Breast epithelium (tissue), 4 donors: ENCODE data around the gene TOX3. TPM values are rescaled to one million over a fixed set of nuclear protein-coding genes. Genes with fewer than 3 reads are reported as not detected.

Experiments
- DNase-seq, 2 donors: peaks; one replicate each; pipeline ENCODE4 v3.0.0-alpha.2; 2019; ENCODE audit warnings: low spot score in 2 of 2
- H3K27ac ChIP-seq, 2 donors: fragments of 200-600 bp; sonication (generic) in 1 of 2; one replicate each; pipeline ENCODE4 v1.5.1; 2016 to 2019; ENCODE audit warnings: mild to moderate bottlenecking in 1 of 2
- H3K27me3 ChIP-seq, 2 donors: fragments of 200-600 bp; sonication (generic) in 1 of 2; one replicate each; pipeline versions ENCODE4 v1.5.1 to v1.6.0; 2017 to 2019; ENCODE audit warnings: control low read depth in 1 of 2, mild to moderate bottlenecking in 1 of 2
- H3K36me3 ChIP-seq: fragments of 200-600 bp; one replicate; pipeline ENCODE4 v1.5.1; 2019
- H3K4me1 ChIP-seq, 2 donors: fragments of 200-600 bp; sonication (generic); one replicate each; pipeline ENCODE4 v1.5.1; 2016 to 2019; ENCODE audit warnings: control low read depth in 1 of 2
- H3K4me3 ChIP-seq, 3 donors: fragments of 200-600 bp; sonication (generic); 1 replicate in 2 of 3; 2 replicates in 1 of 3; pipeline ENCODE4 v1.5.1; 2016 to 2019; ENCODE audit warnings: mild to moderate bottlenecking in 3 of 3, moderate library complexity in 2 of 3
- H3K9me3 ChIP-seq, 2 donors: fragments of 200-600 bp; sonication (generic) in 1 of 2; one replicate each; pipeline ENCODE4 v1.5.1; 2016 to 2019; ENCODE audit warnings: control low read depth in 1 of 2
- POLR2A ChIP-seq: fragments of 450-650 bp; IDR thresholded peaks from one replicate; pipeline ENCODE4 v1.6.1; 2016; ENCODE audit warnings: antibody characterized with exemption, mild to moderate bottlenecking, moderate library complexity
- POLR2AphosphoS5 ChIP-seq, 3 donors: sonication (generic); formaldehyde crosslinking; IDR thresholded peaks; one replicate each; pipeline ENCODE4 v1.6.1; 2017; ENCODE audit warnings: antibody characterized with exemption in 3 of 3
- intact Hi-C: fragments of 100-400 bp; cut with DNase I; formaldehyde crosslinking; loops from one replicate; pipeline ENCODE4 v1.15.1; 2023; ENCODE audit warnings: low total_unique reads
- total RNA-seq, 3 donors: library from RNA; depleted of rRNA; stranded (reverse); fragments of >200 nt; gene quantifications; one replicate each; pipeline ENCODE4 v1.1.0, GENCODE V29; 2016
- TF ChIP-seq, protein P1 (sequence below), 3 donors: fragments of 450-650 bp; IDR thresholded peaks; one replicate each; pipeline ENCODE4 v1.5.1; 2016 to 2017; ENCODE audit warnings: antibody characterized with exemption in 3 of 3, mild to moderate bottlenecking in 3 of 3, moderate library complexity in 3 of 3

TOX3 gene
- total RNA-seq, 3 donors from 2014 or later = 6.9 to 9.2 TPM; not detected in 1

DNA sequence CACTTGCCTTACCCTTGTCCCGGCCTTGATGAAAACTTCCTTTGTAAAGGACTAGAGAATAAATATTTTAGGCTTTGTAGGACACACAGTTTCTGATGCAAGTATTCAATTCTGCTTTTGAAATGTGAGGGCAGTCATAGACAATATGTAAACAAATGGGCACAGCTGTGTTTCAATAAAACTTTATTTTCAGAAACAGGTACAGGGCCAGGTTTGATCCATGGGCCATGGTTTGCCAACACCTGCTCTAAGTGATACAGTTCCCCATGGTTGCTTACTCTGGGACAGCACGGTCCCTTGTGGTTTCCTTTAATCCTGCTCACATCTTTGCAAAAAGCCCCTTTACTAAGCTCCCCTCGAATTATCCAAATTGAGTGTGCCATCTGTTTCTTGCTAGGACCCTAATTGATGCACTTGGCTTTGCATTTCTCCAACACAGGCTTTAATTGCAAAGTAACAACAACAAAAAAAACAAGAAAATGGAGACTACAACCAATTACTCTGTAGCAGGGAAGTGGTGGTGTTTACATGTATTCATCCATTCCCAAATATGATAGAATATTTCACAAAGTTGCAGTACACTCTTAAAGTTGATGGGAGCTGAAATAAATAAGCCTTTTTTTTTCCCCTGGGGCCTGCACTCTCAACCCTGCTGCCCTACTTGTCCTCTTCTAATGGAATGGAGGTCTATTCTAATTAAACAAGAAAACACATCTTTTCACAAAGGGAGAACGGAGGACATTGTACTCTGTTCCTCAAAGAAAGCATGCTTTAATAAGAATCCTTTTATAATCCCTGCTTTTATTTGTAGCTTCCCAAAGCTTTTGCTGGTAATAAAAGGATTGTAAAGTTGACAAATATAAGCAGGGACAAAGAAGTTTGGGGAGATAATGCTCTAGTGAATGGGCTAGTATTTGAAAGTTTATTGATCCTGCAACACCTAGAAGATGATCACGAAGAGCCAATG is 37.7 kb upstream of the TOX3 start:
- DNase-seq = no peak
- TF ChIP-seq, protein P1, sequence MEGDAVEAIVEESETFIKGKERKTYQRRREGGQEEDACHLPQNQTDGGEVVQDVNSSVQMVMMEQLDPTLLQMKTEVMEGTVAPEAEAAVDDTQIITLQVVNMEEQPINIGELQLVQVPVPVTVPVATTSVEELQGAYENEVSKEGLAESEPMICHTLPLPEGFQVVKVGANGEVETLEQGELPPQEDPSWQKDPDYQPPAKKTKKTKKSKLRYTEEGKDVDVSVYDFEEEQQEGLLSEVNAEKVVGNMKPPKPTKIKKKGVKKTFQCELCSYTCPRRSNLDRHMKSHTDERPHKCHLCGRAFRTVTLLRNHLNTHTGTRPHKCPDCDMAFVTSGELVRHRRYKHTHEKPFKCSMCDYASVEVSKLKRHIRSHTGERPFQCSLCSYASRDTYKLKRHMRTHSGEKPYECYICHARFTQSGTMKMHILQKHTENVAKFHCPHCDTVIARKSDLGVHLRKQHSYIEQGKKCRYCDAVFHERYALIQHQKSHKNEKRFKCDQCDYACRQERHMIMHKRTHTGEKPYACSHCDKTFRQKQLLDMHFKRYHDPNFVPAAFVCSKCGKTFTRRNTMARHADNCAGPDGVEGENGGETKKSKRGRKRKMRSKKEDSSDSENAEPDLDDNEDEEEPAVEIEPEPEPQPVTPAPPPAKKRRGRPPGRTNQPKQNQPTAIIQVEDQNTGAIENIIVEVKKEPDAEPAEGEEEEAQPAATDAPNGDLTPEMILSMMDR (IDR thresholded peaks at IDR 0.05) = no peak
- no peaks in the 10 kb centered on the region for H3K4me1 ChIP-seq
- no peak overlapping the region for H3K4me3 ChIP-seq
- H3K27ac ChIP-seq = no peak overlapping the region
- no peaks in the 10 kb centered on the region for H3K27me3 ChIP-seq
- intact Hi-C loops = no loop called here
- no peaks in the 10 kb centered on the region for H3K9me3 ChIP-seq
- H3K36me3 ChIP-seq = no peaks in the 10 kb centered on the region

DNA sequence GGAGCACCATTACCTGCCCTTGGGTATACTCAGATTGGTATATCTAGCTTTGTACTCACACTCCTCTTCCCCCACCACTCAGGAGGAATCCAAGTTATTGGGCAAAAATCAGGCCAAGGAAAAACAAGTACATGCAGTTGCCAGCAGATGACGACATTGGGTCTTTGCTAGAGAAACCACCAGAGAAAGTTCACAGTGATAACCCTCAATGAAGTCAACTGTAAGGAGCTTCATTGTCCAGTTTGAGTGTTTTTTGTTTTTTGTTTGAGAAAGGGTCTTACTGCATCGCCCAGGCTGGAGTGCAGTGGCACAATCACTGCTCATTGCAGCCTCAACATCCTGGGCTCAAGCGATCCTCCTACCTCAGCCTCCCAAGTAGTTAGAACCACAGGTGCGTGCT is 34.6 kb upstream of the TOX3 start:
- Histone ChIP-seq H3K4me1 (no peaks in the 10 kb centered on the region), H3K9me3 (no peaks in the 10 kb centered on the region), H3K36me3 (no peaks in the 10 kb centered on the region), H3K4me3 (no peak overlapping the region), H3K27me3 (no peaks in the 10 kb centered on the region), H3K27ac (no peak overlapping the region)
- TF ChIP-seq POLR2AphosphoS5 (IDR thresholded peaks at IDR 0.05) (no peak), POLR2A (no peak)
- TF ChIP-seq, protein P1 (IDR thresholded peaks at IDR 0.05) = no peak
- intact Hi-C loops = no loop called here
- DNase-seq = no peak

DNA sequence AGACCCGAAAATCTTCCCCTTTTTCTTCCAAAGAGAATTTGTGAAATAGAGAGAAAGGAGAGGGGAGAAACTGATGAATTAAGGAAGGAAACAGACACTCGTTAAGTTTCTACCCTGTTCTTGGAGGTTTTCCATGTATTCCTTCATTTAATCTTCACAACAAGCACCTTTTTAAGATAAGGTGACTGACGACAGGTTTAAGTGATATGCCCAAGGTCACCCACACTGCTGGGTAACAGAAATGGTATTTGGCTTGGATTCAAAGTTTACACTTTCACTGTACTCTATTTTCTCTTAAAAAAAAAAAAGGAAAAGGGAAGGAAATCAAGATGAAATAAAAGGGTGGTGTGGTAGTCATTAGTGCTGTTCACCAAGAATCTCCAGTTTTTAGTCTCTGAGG is 33.5 kb upstream of the TOX3 start:
- intact Hi-C loops = no loop called here
- no peak for TF ChIP-seq POLR2A
- no peak for TF ChIP-seq POLR2AphosphoS5 (IDR thresholded peaks at IDR 0.05)
- TF ChIP-seq, protein P1 (IDR thresholded peaks at IDR 0.05) = no peak
- no peak for DNase-seq
- H3K27me3 ChIP-seq = no peaks in the 10 kb centered on the region
- H3K4me3 ChIP-seq = no peak overlapping the region
- no peaks in the 10 kb centered on the region for H3K36me3 ChIP-seq
- H3K27ac ChIP-seq = no peak overlapping the region
- no peaks in the 10 kb centered on the region for H3K4me1 ChIP-seq
- no peaks in the 10 kb centered on the region for H3K9me3 ChIP-seq

DNA sequence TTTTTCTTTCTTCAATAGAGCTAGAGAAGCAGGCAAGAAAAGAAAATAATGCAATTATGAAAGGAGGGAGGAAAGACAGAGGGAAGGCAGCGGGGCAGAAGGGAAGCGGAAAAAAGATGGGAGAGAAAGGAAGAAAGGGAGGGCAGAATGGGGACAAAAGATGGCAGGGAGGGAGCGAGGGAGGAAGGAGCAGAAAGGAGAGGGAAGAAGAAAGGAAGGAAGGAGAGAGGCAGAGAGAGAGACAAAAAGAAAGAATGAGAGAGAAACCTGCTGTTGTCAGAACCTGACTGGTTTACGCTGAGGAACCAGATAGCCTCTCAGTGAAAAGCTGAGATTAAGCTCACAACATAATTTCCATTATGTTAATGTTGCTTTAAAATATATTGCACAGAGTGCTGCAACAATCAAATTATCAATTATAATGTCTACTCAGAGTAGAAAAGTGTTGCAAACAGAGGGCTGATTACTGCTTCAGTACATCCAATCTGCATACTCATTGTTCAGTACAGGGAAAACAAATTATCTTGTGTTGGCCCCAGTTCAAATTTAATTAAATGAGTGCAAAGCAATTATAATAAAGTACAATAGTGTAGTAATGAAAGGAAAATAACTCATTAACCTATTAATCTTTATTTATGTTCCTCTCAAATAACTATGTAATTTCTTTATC is 32.0 kb upstream of the TOX3 start:
- Histone ChIP-seq H3K4me3 (no peak overlapping the region), H3K4me1 (no peaks in the 10 kb centered on the region), H3K9me3 (no peaks in the 10 kb centered on the region), H3K27ac (no peak overlapping the region), H3K36me3 (no peaks in the 10 kb centered on the region), H3K27me3 (no peaks in the 10 kb centered on the region)
- intact Hi-C loops = no loop called here
- DNase-seq = no peak
- TF ChIP-seq POLR2AphosphoS5 (IDR thresholded peaks at IDR 0.05) = no peak
- TF ChIP-seq, protein P1 (IDR thresholded peaks at IDR 0.05) = no peak
- no peak for TF ChIP-seq POLR2A
